Measurements from ENCODE around the gene ENTPD6. TPM values are rescaled to one million over a fixed set of nuclear protein-coding genes. Genes with fewer than 3 reads are reported as not detected.

The ENTPD6 gene
- total and polyA plus RNA-seq, 5 donors from 2014 or later: 27.2 to 68.0 (median 30.8) TPM

- H3K9me3 Mint-ChIP-seq: peaks cover 0 to 3% (median 1%) of the 10 kb centered on the region in 7 donors
- H3K36me3 Mint-ChIP-seq: no peaks in the 10 kb centered on the region
- H3K27me3 ChIP-seq (ENCODE audit: control insufficient read depth, insufficient read depth, low read length): peaks cover 3% of the 10 kb centered on the region
- H3K4me1 ChIP-seq (ENCODE audit: control insufficient read depth, insufficient read depth, low read length, poor library complexity, severe bottlenecking): peaks cover 27% of the 10 kb centered on the region
- no peaks in the 10 kb centered on the region for H3K9me3 ChIP-seq (ENCODE audit: control insufficient read depth in 2 of 2, low read length in 2 of 2)
- H3K4me3 ChIP-seq (ENCODE audit: low read depth, low read length): no peak overlapping the region
- peaks cover 6% of the 10 kb centered on the region for H3K27me3 Mint-ChIP-seq
- peak overlapping the region; percentile 87 to 98 (median 94) for H3K4me3 Mint-ChIP-seq
- H3K4me1 Mint-ChIP-seq: peaks cover 19 to 47% (median 31%) of the 10 kb centered on the region in 4 donors
- DNase-seq: no peak
- H3K27ac Mint-ChIP-seq: peak overlapping the region; percentile 66 to 85 (median 84)
- H3K36me3 ChIP-seq (ENCODE audit: control insufficient read depth, insufficient read depth, low read length): no peaks in the 10 kb centered on the region
- no peak for ATAC-seq (ENCODE audit: low read depth in 2 of 2)
- H3K27ac ChIP-seq (ENCODE audit: insufficient read depth, low read length, poor library complexity, severe bottlenecking): no peak overlapping the region
These were observed 50.9 kb downstream of the ENTPD6 start for GRCh38 chr20:25246182-25246999.

- peak overlapping the region; percentile 57 for H3K27ac ChIP-seq (ENCODE audit: insufficient read depth, low read length, poor library complexity, severe bottlenecking)
- H3K4me3 Mint-ChIP-seq: peak overlapping the region; percentile 87 to 98 (median 94)
- peaks cover 3% of the 10 kb centered on the region for H3K27me3 ChIP-seq (ENCODE audit: control insufficient read depth, insufficient read depth, low read length)
- peak overlapping the region; percentile 69 to 85 (median 84) for H3K27ac Mint-ChIP-seq
- H3K9me3 ChIP-seq (ENCODE audit: control insufficient read depth in 2 of 2, low read length in 2 of 2): no peaks in the 10 kb centered on the region
- no peaks in the 10 kb centered on the region for H3K36me3 Mint-ChIP-seq
- peak overlapping the region; percentile 19 for H3K4me3 ChIP-seq (ENCODE audit: low read depth, low read length)
- no peaks in the 10 kb centered on the region for H3K36me3 ChIP-seq (ENCODE audit: control insufficient read depth, insufficient read depth, low read length)
- H3K4me1 ChIP-seq (ENCODE audit: control insufficient read depth, insufficient read depth, low read length, poor library complexity, severe bottlenecking): peaks cover 27% of the 10 kb centered on the region
- peaks cover 0 to 3% (median 1%) of the 10 kb centered on the region in 7 donors for H3K9me3 Mint-ChIP-seq
- DNase-seq: peak in 2 of 3 donors; percentile 7 to 16
- peaks cover 19 to 54% (median 34%) of the 10 kb centered on the region in 4 donors for H3K4me1 Mint-ChIP-seq
- ATAC-seq (ENCODE audit: low read depth in 2 of 2): no peak
- H3K27me3 Mint-ChIP-seq: peaks cover 4% of the 10 kb centered on the region
These were observed 51.5 kb downstream of the ENTPD6 start for GRCh38 chr20:25247000-25247517.

GRCh38 chr20:25247518-25247955, 52.0 kb downstream of the ENTPD6 start:
- peaks cover 19 to 58% (median 36%) of the 10 kb centered on the region in 4 donors for H3K4me1 Mint-ChIP-seq
- H3K9me3 Mint-ChIP-seq: peaks cover 0 to 3% (median 1%) of the 10 kb centered on the region in 7 donors
- peak overlapping the region; percentile 69 to 85 (median 84) for H3K27ac Mint-ChIP-seq

GRCh38 chr20:25247956-25248785, 52.7 kb downstream of the ENTPD6 start, which contains the start of gene PYGB:
PYGB (plus strand) TSS chr20:25248085; CDS start chr20:25248179, 94 bp downstream.
- H3K27ac Mint-ChIP-seq: peak within 1 kb of the TSS; percentile 85 to 92 (median 89)
- H3K4me3 Mint-ChIP-seq: peak within 1 kb of the TSS; percentile 95 to 98 (median 96)
- H3K27me3 Mint-ChIP-seq: no peaks in the 10 kb centered on the region
- DNase-seq (peak; percentile 67 to 78 (median 74)), ATAC-seq (ENCODE audit: low read depth in 2 of 2) (peak; percentile 77 to 81)
- H3K36me3 Mint-ChIP-seq: no peaks in the 10 kb centered on the region
- H3K27me3 ChIP-seq (ENCODE audit: control insufficient read depth, insufficient read depth, low read length): peaks cover 3% of the 10 kb centered on the region
- H3K9me3 ChIP-seq (ENCODE audit: control insufficient read depth in 2 of 2, low read length in 2 of 2): no peaks in the 10 kb centered on the region
- no peaks in the 10 kb centered on the region for H3K36me3 ChIP-seq (ENCODE audit: control insufficient read depth, insufficient read depth, low read length)
- peaks cover 27% of the 10 kb centered on the region for H3K4me1 ChIP-seq (ENCODE audit: control insufficient read depth, insufficient read depth, low read length, poor library complexity, severe bottlenecking)
- H3K9me3 Mint-ChIP-seq: peaks cover 0 to 3% (median 1%) of the 10 kb centered on the region in 7 donors
- H3K4me3 ChIP-seq (ENCODE audit: low read depth, low read length): peak within 1 kb of the TSS; percentile 72
- peak within 1 kb of the TSS; percentile 57 for H3K27ac ChIP-seq (ENCODE audit: insufficient read depth, low read length, poor library complexity, severe bottlenecking)
- H3K4me1 Mint-ChIP-seq: peaks cover 19 to 65% (median 41%) of the 10 kb centered on the region in 4 donors

More at GRCh38 chr20:25247518-25247955, 52.0 kb downstream of the ENTPD6 start:
- H3K27ac ChIP-seq (ENCODE audit: insufficient read depth, low read length, poor library complexity, severe bottlenecking): peak overlapping the region; percentile 57
- H3K4me3 Mint-ChIP-seq: peak overlapping the region; percentile 87 to 98 (median 94)
- peaks cover 3% of the 10 kb centered on the region for H3K27me3 ChIP-seq (ENCODE audit: control insufficient read depth, insufficient read depth, low read length)
- H3K36me3 Mint-ChIP-seq: no peaks in the 10 kb centered on the region
- ATAC-seq (ENCODE audit: low read depth in 2 of 2): peak; percentile 20 to 39
- H3K27me3 Mint-ChIP-seq: no peaks in the 10 kb centered on the region
- H3K4me1 ChIP-seq (ENCODE audit: control insufficient read depth, insufficient read depth, low read length, poor library complexity, severe bottlenecking): peaks cover 27% of the 10 kb centered on the region
- H3K9me3 ChIP-seq (ENCODE audit: control insufficient read depth in 2 of 2, low read length in 2 of 2): no peaks in the 10 kb centered on the region
- H3K4me3 ChIP-seq (ENCODE audit: low read depth, low read length): peak overlapping the region; percentile 19
- DNase-seq: peak in 2 of 3 donors; percentile 12 to 41
- no peaks in the 10 kb centered on the region for H3K36me3 ChIP-seq (ENCODE audit: control insufficient read depth, insufficient read depth, low read length)

- Histone ChIP-seq H3K9me3 (ENCODE audit: control insufficient read depth in 2 of 2, low read length in 2 of 2) (no peaks in the 10 kb centered on the region), H3K4me1 (ENCODE audit: control insufficient read depth, insufficient read depth, low read length, poor library complexity, severe bottlenecking) (peaks cover 27% of the 10 kb centered on the region), H3K36me3 (ENCODE audit: control insufficient read depth, insufficient read depth, low read length) (no peaks in the 10 kb centered on the region), H3K27ac (ENCODE audit: insufficient read depth, low read length, poor library complexity, severe bottlenecking) (peak overlapping the region; percentile 8), H3K27me3 (ENCODE audit: control insufficient read depth, insufficient read depth, low read length) (no peaks in the 10 kb centered on the region), H3K4me3 (ENCODE audit: low read depth, low read length) (peak overlapping the region; percentile 72)
- Mint-ChIP-seq H3K27me3 (no peaks in the 10 kb centered on the region), H3K4me3 (peak overlapping the region; percentile 95 to 98 (median 96)), H3K4me1 (peaks cover 19 to 70% (median 41%) of the 10 kb centered on the region in 4 donors), H3K9me3 (peaks cover 0 to 3% (median 0%) of the 10 kb centered on the region in 7 donors), H3K36me3 (no peaks in the 10 kb centered on the region), H3K27ac (peak overlapping the region; percentile 73 to 89 (median 82))
- ATAC-seq (ENCODE audit: low read depth in 2 of 2) (no peak), DNase-seq (peak in 1 of 3 donors; percentile 20)
These were observed 53.3 kb downstream of the ENTPD6 start for GRCh38 chr20:25248786-25249172.

- Histone ChIP-seq H3K27me3 (ENCODE audit: control insufficient read depth, insufficient read depth, low read length) (no peaks in the 10 kb centered on the region), H3K27ac (ENCODE audit: insufficient read depth, low read length, poor library complexity, severe bottlenecking) (no peak overlapping the region), H3K9me3 (ENCODE audit: control insufficient read depth in 2 of 2, low read length in 2 of 2) (no peaks in the 10 kb centered on the region), H3K36me3 (ENCODE audit: control insufficient read depth, insufficient read depth, low read length) (no peaks in the 10 kb centered on the region), H3K4me3 (ENCODE audit: low read depth, low read length) (peak overlapping the region; percentile 72), H3K4me1 (ENCODE audit: control insufficient read depth, insufficient read depth, low read length, poor library complexity, severe bottlenecking) (peaks cover 27% of the 10 kb centered on the region)
- H3K4me1 Mint-ChIP-seq: peaks cover 19 to 72% (median 42%) of the 10 kb centered on the region in 4 donors
- DNase-seq (no peak), ATAC-seq (ENCODE audit: low read depth in 2 of 2) (no peak)
- peak overlapping the region; percentile 95 to 98 (median 96) for H3K4me3 Mint-ChIP-seq
- peak overlapping the region; percentile 1 to 89 (median 82) for H3K27ac Mint-ChIP-seq
- H3K9me3 Mint-ChIP-seq: peaks cover 0 to 3% (median 0%) of the 10 kb centered on the region in 7 donors
- H3K36me3 Mint-ChIP-seq: no peaks in the 10 kb centered on the region
- H3K27me3 Mint-ChIP-seq: no peaks in the 10 kb centered on the region
These were observed 53.9 kb downstream of the ENTPD6 start for GRCh38 chr20:25249198-25249931.

Measured in CD4-positive, CD25-positive, alpha-beta regulatory T cell (primary cell).